H9 (cell line): ENCODE data around the gene IGFBP5. TPM values are rescaled to one million over a fixed set of nuclear protein-coding genes. Genes with fewer than 3 reads are reported as not detected.

ENCODE experiments used
- DNase-seq: peaks from one replicate; pipeline ENCODE4 v3.0.0-alpha.2; 2017
- H2AFZ ChIP-seq: one replicate; pipeline ENCODE4 v1.6.1; 2013; ENCODE audit warnings: mild to moderate bottlenecking, low read length, control low read depth, moderate library complexity
- H2AK5ac ChIP-seq: 2 replicates; pipeline ENCODE4 v1.6.1; 2013; ENCODE audit warnings: low read length, control low read depth, mixed read lengths; ENCODE audit not compliant: insufficient read length
- H2BK120ac ChIP-seq: one replicate; pipeline ENCODE4 v1.6.1; 2013; ENCODE audit warnings: low read depth, mild to moderate bottlenecking, low read length, control low read depth, inconsistent platforms; ENCODE audit not compliant: poor library complexity, severe bottlenecking
- H2BK12ac ChIP-seq: 2 replicates; pipeline ENCODE4 v1.6.1; 2013; ENCODE audit warnings: low read length, control low read depth, mixed read lengths, low read depth; ENCODE audit not compliant: insufficient read length
- H2BK15ac ChIP-seq: 2 replicates; pipeline ENCODE4 v1.6.1; 2013; ENCODE audit warnings: low read depth, low read length, control low read depth
- H2BK20ac ChIP-seq: one replicate; pipeline ENCODE4 v1.6.1; 2013; ENCODE audit warnings: low read depth, mild to moderate bottlenecking, low read length, control low read depth, inconsistent platforms; ENCODE audit not compliant: poor library complexity, severe bottlenecking
- H2BK5ac ChIP-seq: 2 replicates; pipeline ENCODE4 v1.6.1; 2013; ENCODE audit warnings: low read length, control low read depth, mixed read lengths; ENCODE audit not compliant: insufficient read length
- H3K14ac ChIP-seq: 2 replicates; pipeline ENCODE4 v1.6.1; 2013; ENCODE audit warnings: low read length, control low read depth; ENCODE audit not compliant: insufficient read depth
- H3K18ac ChIP-seq: 2 replicates; pipeline ENCODE4 v1.6.1; 2013; ENCODE audit warnings: low read depth, mild to moderate bottlenecking, mixed read lengths, low read length, control low read depth; ENCODE audit not compliant: insufficient read length
- H3K23ac ChIP-seq: 2 replicates; pipeline ENCODE4 v1.6.1; 2013; ENCODE audit warnings: low read length, control low read depth, mixed read lengths, low read depth; ENCODE audit not compliant: insufficient read length
- H3K23me2 ChIP-seq: 2 replicates; pipeline ENCODE4 v1.6.1; 2013; ENCODE audit warnings: low read depth, mild to moderate bottlenecking, mixed read lengths, low read length, control low read depth; ENCODE audit not compliant: insufficient read length, poor library complexity, severe bottlenecking
- H3K27ac ChIP-seq: 2 replicates; pipeline ENCODE4 v1.5.1; 2013; ENCODE audit warnings: low read length, control low read depth, mixed read lengths, low read depth; ENCODE audit not compliant: insufficient read length
- H3K27me3 ChIP-seq: 2 replicates; pipeline ENCODE4 v1.6.1; 2013; ENCODE audit warnings: low read length, control low read depth, inconsistent platforms; ENCODE audit not compliant: insufficient read depth
- H3K4ac ChIP-seq: 2 replicates; pipeline ENCODE4 v1.6.1; 2013; ENCODE audit warnings: low read depth, mild to moderate bottlenecking, control low read depth, inconsistent platforms, low read length, moderate library complexity
- H3K4me1 ChIP-seq: 2 replicates; pipeline ENCODE4 v1.6.1; 2013; ENCODE audit warnings: low read length, control low read depth, inconsistent platforms; ENCODE audit not compliant: insufficient read depth
- H3K4me2 ChIP-seq: 2 replicates; pipeline ENCODE4 v1.6.1; 2013; ENCODE audit warnings: low read length, control low read depth, mixed read lengths; ENCODE audit not compliant: insufficient read length, insufficient read depth
- H3K56ac ChIP-seq: 2 replicates; pipeline ENCODE4 v1.6.1; 2013; ENCODE audit warnings: low read depth, mild to moderate bottlenecking, mixed read lengths, low read length, control low read depth; ENCODE audit not compliant: insufficient read length
- H3K79me1 ChIP-seq: 2 replicates; pipeline ENCODE4 v1.6.1; 2013; ENCODE audit warnings: low read depth, mild to moderate bottlenecking, moderate library complexity, low read length, control low read depth, inconsistent platforms; ENCODE audit not compliant: insufficient read depth, poor library complexity, severe bottlenecking
- H3K79me2 ChIP-seq: 2 replicates; pipeline ENCODE4 v1.6.1; 2013; ENCODE audit warnings: low read length, control low read depth, inconsistent platforms; ENCODE audit not compliant: insufficient read depth
- H3K9ac ChIP-seq: 2 replicates; pipeline ENCODE4 v1.6.1; 2013; ENCODE audit warnings: low read length, control low read depth, mixed read lengths; ENCODE audit not compliant: insufficient read length; ENCODE audit errors: extremely low read depth
- H3K9me3 ChIP-seq: one replicate; pipeline ENCODE4 v1.6.1; 2013; ENCODE audit warnings: low read depth, low read length, inconsistent platforms; ENCODE audit not compliant: control insufficient read depth
- H3T11ph ChIP-seq: one replicate; pipeline ENCODE4 v1.6.1; 2013; ENCODE audit warnings: mild to moderate bottlenecking, low read length, control low read depth, inconsistent platforms
- H4K20me1 ChIP-seq: one replicate; pipeline ENCODE4 v1.6.1; 2013; ENCODE audit not compliant: control insufficient read depth, insufficient read length, insufficient read depth
- H4K5ac ChIP-seq: 2 replicates; pipeline ENCODE4 v1.6.1; 2013; ENCODE audit warnings: low read depth, mild to moderate bottlenecking, mixed read lengths, low read length, control low read depth; ENCODE audit not compliant: insufficient read length
- H4K8ac ChIP-seq: replicated peaks from 2 replicates; pipeline ENCODE4 v1.6.1; 2013; ENCODE audit warnings: low read length, control low read depth, mixed read lengths, low read depth; ENCODE audit not compliant: insufficient read length
- H4K91ac ChIP-seq: 2 replicates; pipeline ENCODE4 v1.6.1; 2013; ENCODE audit warnings: low read depth, mild to moderate bottlenecking, moderate library complexity, mixed read lengths, low read length, control low read depth; ENCODE audit not compliant: insufficient read length
- H3K27ac Mint-ChIP-seq, 3 experiments: 2 replicates in 2 of 3; 3 replicates in 1 of 3; pipeline ENCODE4 v1.8.0; 2020 to 2021; ENCODE audit warnings: mixed read lengths in 3 of 3, mild to moderate bottlenecking in 1 of 3, moderate library complexity in 1 of 3
- H3K27me3 Mint-ChIP-seq: 2 replicates; pipeline ENCODE4 v1.8.0; 2021; ENCODE audit warnings: low read depth, mild to moderate bottlenecking, moderate library complexity, mixed read lengths
- H3K36me3 Mint-ChIP-seq, 3 experiments: 2 replicates in 2 of 3; 3 replicates in 1 of 3; pipeline ENCODE4 v1.8.0; 2020 to 2021; ENCODE audit warnings: low read depth in 3 of 3, mixed read lengths in 3 of 3; ENCODE audit not compliant: insufficient read depth in 1 of 3
- H3K4me1 Mint-ChIP-seq, 2 experiments: 2 replicates each; pipeline ENCODE4 v1.8.0; 2020; ENCODE audit warnings: mixed read lengths in 2 of 2
- H3K4me3 Mint-ChIP-seq, 2 experiments: 2 replicates in 1 of 2; 3 replicates in 1 of 2; pipeline ENCODE4 v1.8.0; 2020 to 2021; ENCODE audit warnings: mild to moderate bottlenecking in 2 of 2, mixed read lengths in 2 of 2, moderate library complexity in 1 of 2
- H3K9me3 Mint-ChIP-seq, 2 experiments: 2 replicates in 1 of 2; 3 replicates in 1 of 2; pipeline ENCODE4 v1.8.0; 2020; ENCODE audit warnings: mild to moderate bottlenecking in 2 of 2, mixed read lengths in 2 of 2, moderate library complexity in 1 of 2
- CTCF ChIP-seq: fragments of 200-600 bp; sonication (generic); conservative IDR thresholded peaks from 3 replicates; pipeline ENCODE4 v1.8.0; 2021; ENCODE audit warnings: antibody characterized with exemption, mild to moderate bottlenecking
- WGBS: extraction: QIAGEN DNeasy Blood & Tissue Kit; methylation state at CpG from one replicate; pipeline ENCODE4 v1.1.7; 2013; ENCODE audit warnings: missing lambda C conversion rate, low lambda C conversion rate, mixed read lengths; ENCODE audit not compliant: insufficient read length; ENCODE audit errors: extremely low coverage; 5-methylcytosine and 5-hydroxymethylcytosine counted together
- total RNA-seq: library from RNA; stranded (reverse); gene quantifications from 2 replicates; pipeline ENCODE4 v1.2.1, GENCODE V29; 2021

IGFBP5 gene
- total RNA-seq, 1 experiment from 2014 or later: 0.90 TPM

- no peak overlapping the region for H2AK5ac ChIP-seq
- Mint-ChIP-seq H3K27ac (no peak overlapping the region), H3K27me3 (peaks cover 31% of the 10 kb centered on the region), H3K4me1 (peaks cover 11 to 20% of the 10 kb centered on the region in 2 experiments), H3K4me3 (no peak overlapping the region), H3K9me3 (no peaks in the 10 kb centered on the region), H3K36me3 (no peaks in the 10 kb centered on the region)
- H3K9ac ChIP-seq: no peak overlapping the region
- no peak overlapping the region for H4K5ac ChIP-seq
- H2BK20ac ChIP-seq: no peak overlapping the region
- H3T11ph ChIP-seq: no peak overlapping the region
- H3K23ac ChIP-seq: no peak overlapping the region
- H2BK120ac ChIP-seq: no peak overlapping the region
- no peaks in the 10 kb centered on the region for H4K20me1 ChIP-seq
- no peak overlapping the region for H3K4me2 ChIP-seq
- no peak overlapping the region for H3K18ac ChIP-seq
- no peaks in the 10 kb centered on the region for H3K79me2 ChIP-seq
- WGBS: no CpG with 5 or more reads among the region's 7 CpGs
- no peak for DNase-seq
- no peaks in the 10 kb centered on the region for H3K79me1 ChIP-seq
- no peaks in the 10 kb centered on the region for H3K9me3 ChIP-seq
- H4K8ac ChIP-seq: no peak overlapping the region
- no peak overlapping the region for H3K4ac ChIP-seq
- H2BK5ac ChIP-seq: no peak overlapping the region
- no peak overlapping the region for H2BK12ac ChIP-seq
- H3K14ac ChIP-seq: no peak overlapping the region
- no peak overlapping the region for H3K56ac ChIP-seq
- H3K4me1 ChIP-seq: no peaks in the 10 kb centered on the region
- H3K27me3 ChIP-seq: no peaks in the 10 kb centered on the region; the same call in 1 of the 2 replicates
- no peak for TF ChIP-seq CTCF
- no peak overlapping the region for H2BK15ac ChIP-seq
- H3K23me2 ChIP-seq: peaks cover 5% of the 10 kb centered on the region
- no peak overlapping the region for H2AFZ ChIP-seq
- no peak overlapping the region for H4K91ac ChIP-seq
- H3K27ac ChIP-seq: no peak overlapping the region
Observed at GRCh38 chr2:216700088-216700567, 4.8 kb upstream of the IGFBP5 start.
